GM19025 (cell line): ENCODE results near the gene TMEM19.

Experiments
- ATAC-seq: cut with Tn5 transposase; IDR thresholded peaks from one replicate; pipeline ENCODE4 v1.9.1; 2021; ENCODE audit warnings: mild to moderate bottlenecking, low read depth, moderate library complexity; ENCODE audit not compliant: unreplicated experiment

Gene TMEM19

GRCh38 chr12:71708658-71709057, 22.8 kb downstream of the TMEM19 start:
- ATAC-seq, result no peak

DNA sequence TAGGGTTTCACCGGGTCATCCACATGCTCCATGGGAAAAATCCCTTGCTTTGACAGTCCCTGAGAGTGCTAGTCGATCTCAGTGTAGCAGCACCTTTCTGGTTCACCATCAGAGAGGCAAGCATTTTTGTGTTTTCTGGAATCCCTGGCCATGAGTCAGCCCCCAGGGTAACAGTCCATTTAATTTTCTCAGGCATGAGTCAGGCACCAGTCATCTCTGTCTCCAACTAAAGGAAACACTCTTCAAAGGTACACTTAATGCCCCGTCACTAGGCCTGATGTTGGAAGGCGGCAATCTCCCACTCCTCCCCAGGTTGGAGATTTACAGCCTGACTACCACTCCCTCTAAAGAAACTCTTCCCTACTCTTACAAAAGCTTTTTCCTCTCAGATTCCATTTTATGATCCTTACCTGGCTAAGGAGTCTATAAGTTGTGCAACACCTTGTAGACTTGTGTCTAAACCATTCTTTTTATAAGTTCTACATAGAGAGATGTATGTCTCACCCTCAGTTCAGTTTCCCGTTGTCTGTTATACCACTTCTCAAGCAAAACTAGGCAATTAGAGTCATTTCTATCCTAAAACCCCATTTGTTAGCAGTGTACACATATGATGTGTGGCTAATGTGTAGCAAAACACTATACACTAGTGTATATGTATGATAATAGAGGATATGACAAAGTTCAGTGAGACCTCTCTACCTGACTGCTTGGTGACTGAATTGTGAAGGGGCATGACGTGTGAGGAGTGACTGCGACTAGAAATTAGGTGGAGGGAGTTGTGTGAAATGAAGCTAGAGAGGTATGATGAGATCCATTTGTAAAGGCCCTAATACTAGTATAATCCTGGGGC, 24.6 kb downstream of the TMEM19 start:
- ATAC-seq, result no peak

GRCh38 chr12:71718611-71719010, 32.7 kb downstream of the TMEM19 start:
- ATAC-seq, result no peak

DNA sequence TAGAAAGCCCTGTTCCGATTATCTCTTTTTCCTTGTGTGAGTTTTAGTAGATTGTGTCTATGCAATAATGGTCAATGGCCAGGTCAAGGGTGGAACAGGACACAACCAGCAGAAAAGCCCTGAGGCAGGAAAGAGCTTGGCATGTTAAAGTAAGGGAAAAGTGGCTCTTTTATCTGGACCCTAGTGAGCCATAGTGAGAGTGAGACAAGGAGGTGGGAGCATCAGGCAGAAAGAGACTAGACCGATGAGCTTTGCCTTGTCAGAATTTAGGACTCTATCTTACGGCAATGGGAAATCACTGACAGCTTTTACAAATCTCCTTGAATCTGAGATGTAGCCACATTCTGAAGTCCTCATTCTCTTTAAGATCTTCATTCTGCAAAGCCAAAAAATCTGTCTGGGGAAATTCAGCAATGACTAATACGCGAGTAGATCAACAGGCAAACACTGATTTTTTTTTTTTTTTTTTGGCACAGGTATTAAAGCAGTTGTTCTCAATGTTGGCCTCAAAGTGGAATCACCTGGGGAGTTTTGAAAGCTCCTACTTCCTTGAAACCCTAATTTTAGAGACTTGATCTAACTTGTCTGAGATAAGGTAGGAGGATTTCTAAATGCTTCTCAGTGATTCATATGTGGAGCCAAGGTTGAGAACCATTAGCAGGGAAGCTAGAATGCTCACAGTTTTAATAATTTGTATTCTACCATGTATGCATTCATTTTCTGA, 33.9 kb downstream of the TMEM19 start:
- no peak for ATAC-seq

- no peak for ATAC-seq
These were observed 36.1 kb downstream of the TMEM19 start for GRCh38 chr12:71721783-71722505.

DNA sequence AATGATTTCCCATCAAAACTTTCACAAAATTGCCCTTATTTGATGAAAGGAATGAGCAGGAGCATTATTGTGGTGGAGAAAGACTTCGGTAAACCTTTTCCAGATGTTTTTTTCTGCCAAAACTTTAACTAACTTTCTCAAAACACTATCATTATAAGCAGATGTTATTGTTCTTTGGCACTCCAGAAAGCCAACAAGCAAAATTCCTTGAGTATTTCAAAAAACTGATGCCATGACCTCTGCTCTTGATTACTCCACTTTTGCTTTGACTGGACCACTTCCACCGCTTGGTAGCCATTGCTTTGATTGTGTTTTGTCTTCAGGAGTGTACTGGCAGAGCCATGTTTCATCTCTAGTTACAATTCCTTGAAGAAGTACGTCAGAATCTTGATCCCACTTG, 39.1 kb downstream of the TMEM19 start:
- no peak for ATAC-seq

DNA sequence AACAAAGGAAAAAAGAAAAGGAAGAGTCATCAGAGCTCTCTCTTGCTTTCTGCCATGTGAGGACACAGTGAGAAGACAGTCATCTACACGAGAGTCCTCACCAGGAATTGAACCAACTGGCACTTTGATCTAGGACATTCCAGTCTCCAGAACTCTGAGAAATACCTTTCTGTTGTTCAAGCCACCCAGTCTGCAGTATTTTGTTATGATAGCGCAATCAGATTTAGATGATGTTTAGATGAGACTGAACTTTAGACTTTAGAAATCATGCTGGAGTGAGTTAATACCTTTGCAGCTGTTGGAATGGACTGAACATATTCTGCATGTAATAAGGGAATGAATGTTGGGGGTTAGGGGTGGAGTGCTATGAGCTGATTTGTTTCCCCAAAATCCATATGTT, 40.7 kb downstream of the TMEM19 start:
- no peak for ATAC-seq

DNA sequence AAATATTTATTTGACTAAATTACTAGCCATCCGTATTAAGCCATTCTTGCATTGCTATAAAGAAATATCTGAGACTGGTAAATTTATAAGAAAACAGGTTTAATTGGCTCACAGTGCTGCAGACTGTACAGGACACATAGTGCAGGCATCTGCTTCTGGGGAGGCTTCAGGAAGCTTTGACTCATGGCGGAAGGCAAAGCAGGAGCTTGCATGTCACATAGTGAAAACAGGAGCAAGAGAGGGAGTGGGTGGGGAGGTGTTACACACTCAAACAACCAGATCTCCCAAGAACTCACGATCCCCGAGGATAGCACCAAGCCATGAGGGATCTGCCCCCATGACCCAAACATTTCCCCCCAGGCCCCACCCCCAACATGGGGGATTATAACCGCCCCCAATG, 42.1 kb downstream of the TMEM19 start:
- no peak for ATAC-seq

GRCh38 chr12:71730936-71731335, 45.1 kb downstream of the TMEM19 start:
- ATAC-seq, result no peak

DNA sequence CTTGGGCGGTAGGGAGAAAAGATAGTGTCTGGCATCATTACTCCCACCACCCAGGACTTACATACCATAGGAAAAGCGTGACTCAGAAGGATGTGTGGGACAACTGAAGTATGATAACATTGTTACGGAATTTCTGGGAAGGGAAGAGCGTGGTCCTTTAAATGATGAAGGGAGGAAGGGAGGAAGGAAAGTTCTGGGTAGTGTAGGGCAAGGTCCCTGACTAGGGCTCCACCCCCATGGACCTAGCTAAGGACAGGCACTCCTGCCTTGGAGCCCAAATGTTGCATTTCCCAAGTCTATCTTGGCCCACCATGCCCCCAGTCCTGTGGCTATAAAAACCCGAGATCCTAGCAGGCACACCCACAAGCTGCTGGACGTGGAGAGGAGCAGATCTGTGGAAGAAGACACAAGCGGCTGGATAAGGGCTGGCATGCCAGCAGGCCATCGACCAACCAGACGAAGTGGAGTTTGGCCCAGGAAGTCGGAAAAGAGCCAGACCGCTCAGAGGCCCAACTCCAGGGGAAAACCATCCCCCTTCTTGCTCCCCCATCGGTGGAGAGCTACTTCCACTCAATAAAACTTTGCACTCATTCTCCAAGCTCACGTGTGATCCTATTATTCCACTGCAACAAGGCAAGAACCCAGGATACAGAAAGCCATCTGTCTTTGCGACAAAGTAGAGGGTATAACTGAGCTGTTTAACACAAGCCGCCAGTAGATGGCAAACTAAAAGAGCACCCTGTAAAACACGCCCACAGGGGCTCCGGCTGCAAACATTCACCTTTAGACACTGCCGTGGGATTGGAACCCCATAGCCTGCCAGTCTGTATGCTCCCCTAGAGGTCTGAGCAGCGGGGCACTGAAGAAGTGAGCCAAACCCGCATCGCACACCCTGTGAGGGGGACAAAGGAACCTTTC, 45.8 kb downstream of the TMEM19 start:
- ATAC-seq, result peak; percentile 81

DNA sequence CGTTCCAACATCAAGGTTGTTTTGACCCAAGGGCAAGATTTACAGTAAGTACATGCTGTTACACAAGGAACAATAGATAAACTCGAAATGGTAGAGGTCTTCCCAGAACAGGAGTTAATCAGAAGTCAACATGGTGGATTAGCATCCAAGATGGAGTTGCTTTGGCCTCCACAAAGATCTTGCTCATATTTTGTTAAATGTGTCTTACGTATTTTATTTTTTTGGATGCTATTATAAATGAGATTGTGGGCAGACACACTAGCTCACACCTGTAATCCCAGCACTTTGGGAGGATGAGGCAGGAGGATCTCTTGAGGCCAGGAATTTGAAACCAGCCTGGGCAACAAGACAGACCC, 46.5 kb downstream of the TMEM19 start:
- ATAC-seq, result peak; percentile 32

DNA sequence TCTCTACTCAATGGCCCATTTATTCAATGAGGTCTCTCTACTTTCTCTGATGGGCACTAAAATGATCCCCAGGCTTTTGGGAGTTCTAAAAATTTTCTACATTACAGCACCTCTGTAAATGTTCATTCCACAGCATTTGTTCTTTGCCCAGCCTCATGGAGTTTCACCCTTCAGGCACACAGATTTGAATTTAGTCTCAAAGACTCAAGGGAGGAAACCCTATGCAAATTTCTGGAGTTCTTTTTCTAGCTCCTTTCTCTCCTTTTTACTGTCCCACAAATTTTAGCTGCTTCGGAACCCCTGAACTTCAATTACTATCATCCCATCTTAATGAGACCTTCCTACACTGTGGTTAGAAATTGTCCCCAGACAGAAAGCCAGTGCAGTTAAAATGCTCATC, 51.3 kb downstream of the TMEM19 start:
- ATAC-seq, result no peak

DNA sequence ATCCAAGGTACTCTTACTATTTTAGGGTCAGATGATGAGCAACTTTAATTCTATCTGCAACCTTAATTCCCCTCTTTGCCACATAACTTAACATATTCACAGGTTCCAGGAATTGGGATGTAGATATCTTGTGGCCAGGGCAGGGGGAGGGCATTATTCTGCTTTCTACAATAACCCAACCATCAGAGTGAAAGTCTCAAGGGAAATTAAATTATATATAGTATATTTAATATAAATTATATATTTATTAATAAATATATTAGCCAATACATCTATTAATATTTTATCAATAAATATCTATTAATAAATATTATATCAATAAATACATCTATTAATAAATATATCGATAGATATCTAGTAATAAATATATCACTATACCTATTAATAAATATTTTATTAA, 57.1 kb downstream of the TMEM19 start:
- no peak for ATAC-seq

DNA sequence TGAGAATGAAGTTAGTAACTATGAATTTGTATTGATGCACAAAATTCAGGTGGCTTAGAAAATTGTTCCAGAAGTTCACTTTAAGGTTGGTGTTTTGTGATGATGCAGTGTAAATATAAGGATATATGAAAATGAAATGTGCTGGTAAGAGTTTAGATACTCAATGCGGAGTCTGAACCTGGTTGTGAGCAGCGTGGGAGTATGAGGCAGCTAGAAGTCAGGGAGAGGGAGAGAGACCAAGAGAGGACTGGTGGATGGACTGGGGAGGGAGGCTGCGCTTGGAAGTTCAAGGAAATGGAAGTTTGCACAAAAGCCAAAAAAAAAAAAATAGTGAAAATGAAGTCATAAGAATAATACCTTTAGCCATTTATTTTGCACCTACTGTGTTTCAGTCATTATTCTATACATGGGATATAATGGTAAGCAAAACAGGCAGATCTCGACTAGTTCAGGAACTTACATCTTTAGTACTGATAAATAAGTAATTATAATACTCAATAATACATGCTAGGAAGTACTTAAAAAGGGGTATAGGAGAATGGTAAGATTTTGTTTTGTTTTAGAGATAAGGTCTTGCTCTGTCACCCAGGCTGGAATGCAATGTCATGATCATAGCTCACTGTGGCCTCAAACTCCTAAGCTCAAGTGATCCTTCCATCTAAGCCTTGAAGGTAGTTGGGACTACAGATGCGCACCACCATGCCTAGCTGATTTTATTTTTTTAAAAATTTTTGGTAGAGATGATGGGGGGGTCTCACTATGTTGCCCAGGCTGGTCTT, 58.8 kb downstream of the TMEM19 start:
- ATAC-seq, result no peak

GRCh38 chr12:71746974-71747611, 61.2 kb downstream of the TMEM19 start:
- peak; percentile 84 for ATAC-seq

- ATAC-seq, result no peak
These were observed 62.4 kb downstream of the TMEM19 start for GRCh38 chr12:71748081-71748850.

DNA sequence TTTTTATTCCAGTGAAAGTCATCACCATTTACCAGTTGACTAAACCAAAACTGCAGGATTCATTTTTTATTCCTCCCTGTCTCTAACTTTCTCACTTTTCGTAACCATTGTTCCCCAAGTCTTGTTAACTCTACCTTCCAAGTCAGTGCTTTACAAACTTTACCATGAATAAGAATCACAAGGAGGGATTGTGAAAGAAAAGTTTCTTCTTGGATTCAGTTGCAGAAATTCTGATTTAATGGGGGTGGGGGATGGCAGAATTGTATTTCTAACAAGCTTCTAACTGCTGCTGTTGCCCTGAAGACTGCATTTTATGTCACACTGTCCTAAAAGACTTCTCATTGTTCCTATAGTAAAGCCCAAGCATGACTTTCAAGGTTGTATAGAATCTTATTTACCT, 63.8 kb downstream of the TMEM19 start:
- ATAC-seq, result no peak

GRCh38 chr12:71752891-71753290, 67.0 kb downstream of the TMEM19 start:
- ATAC-seq, result no peak
